ENCODE measurements around the gene TTC29. TPM values are rescaled to one million over a fixed set of nuclear protein-coding genes. Genes with fewer than 3 reads are reported as not detected.
A peak's percentile ranks its signal among the peaks of the same experiment; 100 is the strongest.

Gene TTC29
- total RNA-seq (2011; cell fraction: chromatin; rRNA removed; ENCODE audit: low replicate concordance): not detected in 2 replicates
- not detected in 2 replicates for total RNA-seq (2011; cell fraction: nucleolus; rRNA removed)
- total RNA-seq (2011; cell fraction: nucleoplasm; rRNA removed): not detected in 2 replicates
- total RNA-seq (2014; rRNA removed): not detected in 2 replicates
- total RNA-seq (2014; rRNA removed; fragmentation: Illumina TruSeq; extraction: Trizol): not detected in 2 replicates
- not detected in 2 replicates for total RNA-seq (2015; rRNA removed; fragmentation: Illumina TruSeq; extraction: Trizol)
- total RNA-seq (2021): not detected in 2 replicates
- polyA plus RNA-seq (2011; rRNA removed): not detected in 2 replicates
- not detected in 2 replicates for polyA plus RNA-seq (2011; cell fraction: cytosol; rRNA removed)
- not detected in 2 replicates for polyA plus RNA-seq (2011; cell fraction: nucleus; rRNA removed)
- not detected in 2 replicates for polyA plus RNA-seq (2012)
- polyA plus RNA-seq (2014; fragmentation: Illumina TruSeq; extraction: Trizol): not detected in 2 replicates
- under 1 TPM in 1 of 2 experiments, not detected in 1; 0.04 TPM for polyA plus RNA-seq (2014; fragmentation: Nextera tagmentation; extraction: Ambion mirVana)
- not detected in 2 replicates for polyA plus RNA-seq (2014; rRNA removed)
- not detected in 2 replicates for polyA minus RNA-seq (2011; rRNA and poly(A)+ RNA removed)
- polyA minus RNA-seq (2011; cell fraction: cytosol; rRNA and poly(A)+ RNA removed): not detected in 2 replicates
- polyA minus RNA-seq (2011; cell fraction: nucleus; rRNA and poly(A)+ RNA removed): not detected in 2 replicates
- percentile 1 among the genes with signal in this experiment for Bru-seq, nascent RNA
- percentile 2 among the genes with signal in this experiment for BruChase-seq, experiment 1, labeled RNA remaining after a 2-hour chase
- BruChase-seq, experiment 2, labeled RNA remaining after a 6-hour chase: percentile 2 among the genes with signal in this experiment
- long read RNA-seq, experiment 1: 0 reads
- long read RNA-seq, experiment 2: 0 reads
- long read RNA-seq, experiment 3: 0 reads

- H3K4me1 ChIP-seq (replicated peaks in 1 of 2; ENCODE audit: control insufficient read depth in 2 of 2, insufficient read depth in 2 of 2, low read length in 2 of 2): peaks cover 0 to 6% of the 10 kb centered on the region in 2 experiments; a peak in 1 of 5 replicates
- CTCF ChIA-PET (ENCODE audit: low intra/inter-chr PET ratio): no interaction called here
- peak; percentile 100 for ATAC-seq
- intact Hi-C loops (cut with micrococcal nuclease): no loop called here
- no TSS peak for BruUV-seq (replicated peaks)
- FAIRE-seq: peak; percentile 78
- peak within 1 kb of the TSS; percentile 73 for H2AFZ ChIP-seq (ENCODE audit: low read depth, low read length)
- no peaks in the 10 kb centered on the region for H3K36me3 ChIP-seq (ENCODE audit: control insufficient read depth, insufficient read depth, low read length)
- no peaks in the 10 kb centered on the region for H3K9me3 ChIP-seq (replicated peaks; ENCODE audit: control insufficient read depth, insufficient read depth, low read depth, low read length)
- in situ Hi-C loops (cut with MboI): no loop called here
- no peak within 1 kb of the TSS for H3K27ac ChIP-seq (ENCODE audit: extremely low read depth, low read depth, low read length)
- DNase-seq (ENCODE audit: extremely low read depth in 1 of 4, low spot score in 3 of 4): peak; percentile 85 to 96 (median 93)
- 0 out of 5 replicates have a peak, but pooled peaks cover 0 to 4% of the 10 kb centered on the region in 2 experiments for H3K27me3 ChIP-seq (ENCODE audit: control insufficient read depth in 2 of 2, insufficient read depth in 2 of 2, low read length in 2 of 2)
- WGBS (ENCODE audit: insufficient coverage, low coverage, missing lambda C conversion rate): 0% methylated on average over 24 of the region's 39 CpGs
- 0 out of 4 replicates have a peak, but pooled peaks of 1 of the 2 experiments have one; percentile 15 for TF ChIP-seq NRF1 (conservative IDR thresholded peaks at IDR 0.05 in 1 of 2, IDR thresholded peaks at IDR 0.05 in 1 of 2)
- no peak for TF ChIP-seq CEBPZ (IDR thresholded peaks at IDR 0.05; ENCODE audit: borderline replicate concordance, low read depth, low read length)
- TF ChIP-seq NCOA6 (IDR thresholded peaks at IDR 0.05): no peak
- peak; percentile 74 for TF ChIP-seq ZNF316 (IDR thresholded peaks at IDR 0.05)
- TF ChIP-seq RFX1 (IDR thresholded peaks at IDR 0.05): peak; percentile 83
- TF ChIP-seq HMGN3 (IDR thresholded peaks at IDR 0.05; ENCODE audit: borderline replicate concordance, extremely low read depth, insufficient read length, low read depth, low read length): peak; percentile 24
- no peak for TF ChIP-seq CREB1 (IDR thresholded peaks at IDR 0.05)
- TF ChIP-seq CREB1 (CRISPR knock-in tag; IDR thresholded peaks at IDR 0.05): 0 out of 2 replicates have a peak, but pooled peaks have one; percentile 23
- peak; percentile 32; the same call in 1 of the 2 replicates for TF ChIP-seq MAFG (tag; conservative IDR thresholded peaks at IDR 0.05)
- H3K9ac ChIP-seq (ENCODE audit: insufficient read depth in 1 of 2, low read depth in 2 of 2, low read length in 2 of 2): no peak within 1 kb of the TSS
- H3K79me2 ChIP-seq (ENCODE audit: control insufficient read depth, insufficient read depth, low read length): no peaks in the 10 kb centered on the region
- POLR2A ChIA-PET: interaction anchor here (0.6 to 1.1 kb wide), 4 partner anchors 9 to 1845 kb away, joined by 3 read pairs; no protein-coding TSS in a partner anchor
- no peaks in the 10 kb centered on the region for H4K20me1 ChIP-seq (replicated peaks; ENCODE audit: control insufficient read depth, insufficient read depth, low read length)
- no peaks in the 10 kb centered on the region for H3K9me1 ChIP-seq (ENCODE audit: control insufficient read depth, insufficient read depth, low read length)
- peak within 1 kb of the TSS; percentile 24 for H3K4me3 ChIP-seq
- H3K4me2 ChIP-seq (ENCODE audit: insufficient read depth, low read length): peak within 1 kb of the TSS; percentile 74
Measured at GRCh38 chr4:146945556-146946374, at the start of gene TTC29. Gene TTC29 (minus strand): TSS chr4:146945864. CDS start chr4:146939895, 5,969 bp downstream.
